GM12878 (cell line): ENCODE measurements around the gene PPP1CC. TPM values are rescaled to one million over a fixed set of nuclear protein-coding genes. Genes with fewer than 3 reads are reported as not detected.

Source experiments
- ATAC-seq: fragments of 200-7000 bp; cut with Tn5 transposase; 3 replicates; pipeline ENCODE4 v1.9.1; 2020; ENCODE audit warnings: mild to moderate bottlenecking, moderate library complexity
- BruUV-seq: library from RNA; stranded (reverse); fragments of 400-500 nt; replicated peaks from 2 replicates; lab custom pipeline; 2021; lab: Mats Ljungman, UMichigan
- CTCF ChIA-PET: fragments of 300-600 bp; sonication (Branson Sonifier 250); formaldehyde crosslinking; extraction: SDS; loops from one replicate; lab custom pipeline; 2021; ENCODE audit warnings: inconsistent platforms; lab: Yijun Ruan, JAX
- POLR2A ChIA-PET: fragments of 350-600 bp; formaldehyde crosslinking; extraction: SDS; loops from one replicate; lab custom pipeline; 2021; ENCODE audit warnings: inconsistent platforms; lab: Charles Lee
- RAD21 ChIA-PET: fragments of 300-600 bp; sonication (Branson Sonifier 250); formaldehyde crosslinking; loops from one replicate; lab custom pipeline; 2023; ENCODE audit warnings: antibody characterized with exemption; ENCODE audit not compliant: unreplicated experiment; lab: Charles Lee
- SMC1A ChIA-PET: fragments of 300-600 bp; sonication (Branson Sonifier 250); formaldehyde crosslinking; loops from one replicate; lab custom pipeline; 2023; ENCODE audit not compliant: unreplicated experiment, uncharacterized antibody; lab: Charles Lee
- DNase-seq: peaks from one replicate; pipeline ENCODE4 v3.0.0-alpha.2; 2011; ENCODE audit warnings: low read depth, low spot score
- FAIRE-seq: peaks from 3 replicates; lab custom pipeline; 2011; peaks lifted over from hg19 to GRCh38; lab: Jason Lieb, UNC
- H2AFZ ChIP-seq: 2 replicates; pipeline ENCODE4 v1.6.0; 2011; ENCODE audit warnings: low read depth, low read length, control low read depth; ENCODE audit not compliant: control insufficient read depth
- H3K27ac ChIP-seq: 2 replicates; pipeline ENCODE4 v1.5.1; 2011; ENCODE audit warnings: control low read depth; ENCODE audit not compliant: control insufficient read depth, insufficient read depth
- H3K27me3 ChIP-seq, 2 experiments: replicated peaks in 1 of 2; 2 replicates each; pipeline versions ENCODE4 v1.6.0 to v1.6.1; 2011; ENCODE audit warnings: low read length in 1 of 2; ENCODE audit not compliant: control insufficient read depth in 2 of 2, insufficient read depth in 2 of 2
- H3K36me3 ChIP-seq, 2 experiments: 2 replicates each; pipeline ENCODE4 v1.5.1; 2011; ENCODE audit warnings: low read length in 1 of 2; ENCODE audit not compliant: control insufficient read depth in 2 of 2, insufficient read depth in 2 of 2
- H3K4me1 ChIP-seq: 2 replicates; pipeline ENCODE4 v1.6.1; 2011; ENCODE audit warnings: mild to moderate bottlenecking, low read length, moderate library complexity, mixed read lengths; ENCODE audit not compliant: control insufficient read depth, insufficient read depth
- H3K4me2 ChIP-seq: 2 replicates; pipeline ENCODE4 v1.6.0; 2011; ENCODE audit warnings: control low read depth; ENCODE audit not compliant: control insufficient read depth, insufficient read depth
- H3K4me3 ChIP-seq: fragments of 200-600 bp; sonication (generic); 2 replicates; pipeline ENCODE4 v1.5.1; 2016
- H3K79me2 ChIP-seq: 2 replicates; pipeline ENCODE4 v1.6.0; 2011; ENCODE audit warnings: low read length; ENCODE audit not compliant: control insufficient read depth, insufficient read depth
- H3K9ac ChIP-seq: 2 replicates; pipeline ENCODE4 v1.8.0; 2011; ENCODE audit warnings: low read length, control low read depth, mixed read lengths; ENCODE audit not compliant: control insufficient read depth, insufficient read depth
- H3K9me3 ChIP-seq: replicated peaks from 3 replicates; pipeline ENCODE4 v1.5.1; 2011; ENCODE audit warnings: mild to moderate bottlenecking, low read length; ENCODE audit not compliant: control insufficient read depth, insufficient read depth
- H4K20me1 ChIP-seq: 2 replicates; pipeline ENCODE4 v1.6.0; 2011; ENCODE audit not compliant: control insufficient read depth, insufficient read depth
- BCL11A ChIP-seq: IDR thresholded peaks from 2 replicates; pipeline ENCODE4 v1.6.1; 2011; ENCODE audit warnings: low read depth, low read length
- DPF2 ChIP-seq: fragments of 450-650 bp; IDR thresholded peaks from 2 replicates; pipeline ENCODE4 v1.6.1; 2017; ENCODE audit warnings: mild to moderate bottlenecking
- EGR1 ChIP-seq, 2 experiments: IDR thresholded peaks; 1 replicate in 1 of 2; 2 replicates in 1 of 2; pipeline ENCODE4 v1.6.1; 2011 to 2012; ENCODE audit warnings: low read depth in 2 of 2, low read length in 2 of 2, borderline replicate concordance in 1 of 2, mild to moderate bottlenecking in 1 of 2, moderate library complexity in 1 of 2
- FOXM1 ChIP-seq: IDR thresholded peaks from 2 replicates; pipeline ENCODE4 v1.6.1; 2012; ENCODE audit warnings: low read depth, mild to moderate bottlenecking, inconsistent platforms, low read length, moderate library complexity
- LARP7 ChIP-seq: fragments of 450-650 bp; IDR thresholded peaks from 2 replicates; pipeline ENCODE4 v1.6.1; 2017; ENCODE audit warnings: mild to moderate bottlenecking
- NFIC ChIP-seq: IDR thresholded peaks from 2 replicates; pipeline ENCODE4 v1.6.1; 2012; ENCODE audit warnings: low read depth, mild to moderate bottlenecking, inconsistent platforms, low read length, moderate library complexity
- PAX8 ChIP-seq: fragments of 450-650 bp; IDR thresholded peaks from 2 replicates; pipeline ENCODE4 v1.6.1; 2017; ENCODE audit warnings: mild to moderate bottlenecking, moderate library complexity
- RAD51 ChIP-seq: fragments of 450-650 bp; IDR thresholded peaks from 2 replicates; pipeline ENCODE4 v1.6.1; 2016; ENCODE audit warnings: moderate library complexity, mild to moderate bottlenecking, inconsistent platforms
- SMARCA5 ChIP-seq: fragments of 450-650 bp; IDR thresholded peaks from 2 replicates; pipeline ENCODE4 v1.6.1; 2017; ENCODE audit warnings: mild to moderate bottlenecking
- SPI1 ChIP-seq: IDR thresholded peaks from 2 replicates; pipeline ENCODE4 v1.6.1; 2011; ENCODE audit warnings: low read depth, mild to moderate bottlenecking, low read length, moderate library complexity, borderline replicate concordance; ENCODE audit not compliant: insufficient read depth
- SREBF1 ChIP-seq: IDR thresholded peaks from 2 replicates; pipeline ENCODE4 v1.6.1; 2012; ENCODE audit warnings: mild to moderate bottlenecking, low read length
- ZNF622 ChIP-seq: fragments of 450-650 bp; IDR thresholded peaks from 2 replicates; pipeline ENCODE4 v1.6.1; 2017; ENCODE audit warnings: mild to moderate bottlenecking, inconsistent platforms
- WGBS: methylation state at CpG from one replicate; pipeline ENCODE4 v1.1.6; 2016; ENCODE audit warnings: low lambda C conversion rate; ENCODE audit not compliant: insufficient replicate concordance, insufficient coverage; ENCODE audit errors: missing lambda C conversion rate; 5-methylcytosine and 5-hydroxymethylcytosine counted together
- in situ Hi-C: fragments of 300-500 bp; cut with MboI; formaldehyde crosslinking; loops from 9 replicates; pipeline ENCODE4 v1.14.3; 2018; ENCODE audit warnings: mixed read lengths
- intact Hi-C: fragments of 100-400 bp; cut with micrococcal nuclease; formaldehyde crosslinking; loops from one replicate; pipeline ENCODE4 v1.14.2; 2022; ENCODE audit not compliant: unreplicated experiment
- polyA plus RNA-seq, 11 experiments: library from polyadenylated mRNA; depleted of rRNA in 4 of 11; unstranded in 6 of 11; stranded (reverse) in 5 of 11; fragments of >200 nt; fragmentation: Nextera tagmentation in 4 of 11; fragmentation: Illumina TruSeq in 1 of 11; extraction: Ambion mirVana in 4 of 11; extraction: Trizol in 1 of 11; gene quantifications; 1 replicate in 1 of 11; 2 replicates in 10 of 11; pipeline versions ENCODE4 v1.2.1 to v1.2.3, GENCODE V29; 2011 to 2016; ENCODE audit warnings: inconsistent platforms in 2 of 11, missing spikeins in 2 of 11, low read depth in 1 of 11
- total RNA-seq, 4 experiments: library from RNA; depleted of rRNA in 3 of 4; stranded (reverse); fragments of >200 nt in 3 of 4; fragmentation: Illumina TruSeq in 1 of 4; extraction: Trizol in 1 of 4; gene quantifications; 2 replicates each; pipeline versions ENCODE4 v1.2.1 to v1.2.3, GENCODE V29; 2013 to 2021
- TF ChIP-seq, protein P1 (sequence below): fragments of 450-650 bp; conservative IDR thresholded peaks from 2 replicates; pipeline ENCODE4 v1.6.1; 2017; ENCODE audit warnings: mild to moderate bottlenecking, moderate library complexity
- TF ChIP-seq, protein P2 (sequence below): IDR thresholded peaks from 2 replicates; pipeline ENCODE4 v1.6.1; 2011; ENCODE audit warnings: borderline replicate concordance, low read depth, mild to moderate bottlenecking, moderate library complexity, mixed read lengths, low read length; ENCODE audit not compliant: insufficient read depth; ENCODE audit errors: extremely low read length
- TF ChIP-seq, protein P3 (sequence below): fragments of 450-650 bp; formaldehyde crosslinking; IDR thresholded peaks from 2 replicates; pipeline ENCODE4 v1.4.0; 2020; ENCODE audit warnings: mild to moderate bottlenecking, moderate library complexity

PPP1CC gene
- total and polyA plus RNA-seq, 10 of the 15 experiments (the other 5 are each of a cell fraction or from before 2014, with no cell fraction given): 64.4 to 279 (median 157) TPM

DNA sequence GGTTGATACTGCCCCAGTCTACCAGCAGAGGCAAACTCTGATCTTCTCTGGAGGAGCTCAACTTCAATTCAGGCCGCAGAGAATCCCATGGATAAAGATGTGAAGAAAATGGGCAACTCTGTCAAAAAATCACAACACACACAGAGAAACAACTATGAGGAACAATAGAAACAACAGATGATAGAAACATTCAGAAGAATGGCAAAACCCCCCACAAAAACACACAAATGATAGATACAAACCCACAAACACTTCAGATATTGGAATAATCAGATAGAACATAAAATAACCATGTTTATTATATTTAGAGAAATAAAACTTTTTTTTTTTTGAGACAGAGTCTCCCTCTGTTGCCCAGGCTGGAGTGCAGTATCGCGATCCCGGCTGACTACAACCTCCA, 33.8 kb downstream of the PPP1CC start (continued):
- TF ChIP-seq BCL11A (no peak), SMARCA5 (no peak), PAX8 (no peak), EGR1 (IDR thresholded peaks at IDR 0.05; ENCODE audit: borderline replicate concordance in 1 of 2, low read depth in 2 of 2, low read length in 2 of 2) (no peak), FOXM1 (no peak), SPI1 (no peak)
- TF ChIP-seq, protein P1, sequence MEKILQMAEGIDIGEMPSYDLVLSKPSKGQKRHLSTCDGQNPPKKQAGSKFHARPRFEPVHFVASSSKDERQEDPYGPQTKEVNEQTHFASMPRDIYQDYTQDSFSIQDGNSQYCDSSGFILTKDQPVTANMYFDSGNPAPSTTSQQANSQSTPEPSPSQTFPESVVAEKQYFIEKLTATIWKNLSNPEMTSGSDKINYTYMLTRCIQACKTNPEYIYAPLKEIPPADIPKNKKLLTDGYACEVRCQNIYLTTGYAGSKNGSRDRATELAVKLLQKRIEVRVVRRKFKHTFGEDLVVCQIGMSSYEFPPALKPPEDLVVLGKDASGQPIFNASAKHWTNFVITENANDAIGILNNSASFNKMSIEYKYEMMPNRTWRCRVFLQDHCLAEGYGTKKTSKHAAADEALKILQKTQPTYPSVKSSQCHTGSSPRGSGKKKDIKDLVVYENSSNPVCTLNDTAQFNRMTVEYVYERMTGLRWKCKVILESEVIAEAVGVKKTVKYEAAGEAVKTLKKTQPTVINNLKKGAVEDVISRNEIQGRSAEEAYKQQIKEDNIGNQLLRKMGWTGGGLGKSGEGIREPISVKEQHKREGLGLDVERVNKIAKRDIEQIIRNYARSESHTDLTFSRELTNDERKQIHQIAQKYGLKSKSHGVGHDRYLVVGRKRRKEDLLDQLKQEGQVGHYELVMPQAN: no peak
- TF ChIP-seq, protein P2, sequence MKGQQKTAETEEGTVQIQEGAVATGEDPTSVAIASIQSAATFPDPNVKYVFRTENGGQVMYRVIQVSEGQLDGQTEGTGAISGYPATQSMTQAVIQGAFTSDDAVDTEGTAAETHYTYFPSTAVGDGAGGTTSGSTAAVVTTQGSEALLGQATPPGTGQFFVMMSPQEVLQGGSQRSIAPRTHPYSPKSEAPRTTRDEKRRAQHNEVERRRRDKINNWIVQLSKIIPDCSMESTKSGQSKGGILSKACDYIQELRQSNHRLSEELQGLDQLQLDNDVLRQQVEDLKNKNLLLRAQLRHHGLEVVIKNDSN: no peak
- TF ChIP-seq, all 136 proteins: peak for 0

DNA sequence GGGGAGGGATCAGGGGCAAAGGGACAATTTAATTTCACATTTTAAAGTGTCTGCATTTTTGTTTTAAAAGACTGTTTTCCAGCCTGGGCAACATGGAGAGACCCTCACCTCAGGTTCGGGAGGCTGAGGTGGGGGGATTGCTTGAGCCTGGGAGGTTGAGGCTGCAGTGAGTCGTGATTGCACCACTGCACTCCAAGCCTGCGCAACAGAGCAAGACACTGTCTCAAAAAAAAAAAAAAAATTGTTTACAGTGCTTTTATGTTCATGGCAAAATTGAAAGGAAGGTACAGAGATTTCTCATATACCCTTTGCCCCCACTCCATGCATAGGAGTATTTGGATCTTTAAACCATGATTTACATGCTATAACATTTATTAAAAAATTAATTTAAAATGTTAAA, 37.4 kb downstream of the PPP1CC start:
- ATAC-seq (no peak), DNase-seq (no peak), FAIRE-seq (no peak)
- Histone ChIP-seq H3K4me2 (no peak overlapping the region), H4K20me1 (no peaks in the 10 kb centered on the region), H2AFZ (no peak overlapping the region), H3K9me3 (no peaks in the 10 kb centered on the region), H3K9ac (no peak overlapping the region), H3K79me2 (no peaks in the 10 kb centered on the region), H3K4me1 (no peaks in the 10 kb centered on the region), H3K36me3 (no peaks in the 10 kb centered on the region), H3K27ac (no peak overlapping the region), H3K4me3 (no peak overlapping the region), H3K27me3 (no peaks in the 10 kb centered on the region)
- ChIA-PET SMC1A (interaction anchor here (0.7 to 1.9 kb wide), 23 partner anchors 8 to 256 kb away, joined by 3 to 24 read pairs (median 4); partner anchors contain the start of genes ARPC3 and CCDC63), RAD21 (interaction anchor here (0.7 to 2.8 kb wide), 11 partner anchors 22 to 182 kb away, joined by 3 to 36 read pairs (median 5); no protein-coding TSS in a partner anchor), POLR2A (interaction anchor here (0.5 to 1.5 kb wide), 2 partner anchors 21 to 62 kb away, joined by 3 to 5 read pairs; no protein-coding TSS in a partner anchor), CTCF (interaction anchor here (0.6 to 2.4 kb wide), 26 partner anchors 9 to 274 kb away, joined by 3 to 42 read pairs (median 4); partner anchors contain the start of gene CCDC63)
- in situ Hi-C loops: no loop called here
- intact Hi-C loops: no loop called here
- no TSS peak for BruUV-seq
- whole genome bisulfite sequencing: 58% methylated on average over 3 of the region's 3 CpGs
- TF ChIP-seq, protein P1: no peak
- TF ChIP-seq RAD51 (no peak), SREBF1 (no peak), NFIC (no peak), DPF2 (no peak), LARP7 (no peak), ZNF622 (no peak)
- TF ChIP-seq, protein P3, sequence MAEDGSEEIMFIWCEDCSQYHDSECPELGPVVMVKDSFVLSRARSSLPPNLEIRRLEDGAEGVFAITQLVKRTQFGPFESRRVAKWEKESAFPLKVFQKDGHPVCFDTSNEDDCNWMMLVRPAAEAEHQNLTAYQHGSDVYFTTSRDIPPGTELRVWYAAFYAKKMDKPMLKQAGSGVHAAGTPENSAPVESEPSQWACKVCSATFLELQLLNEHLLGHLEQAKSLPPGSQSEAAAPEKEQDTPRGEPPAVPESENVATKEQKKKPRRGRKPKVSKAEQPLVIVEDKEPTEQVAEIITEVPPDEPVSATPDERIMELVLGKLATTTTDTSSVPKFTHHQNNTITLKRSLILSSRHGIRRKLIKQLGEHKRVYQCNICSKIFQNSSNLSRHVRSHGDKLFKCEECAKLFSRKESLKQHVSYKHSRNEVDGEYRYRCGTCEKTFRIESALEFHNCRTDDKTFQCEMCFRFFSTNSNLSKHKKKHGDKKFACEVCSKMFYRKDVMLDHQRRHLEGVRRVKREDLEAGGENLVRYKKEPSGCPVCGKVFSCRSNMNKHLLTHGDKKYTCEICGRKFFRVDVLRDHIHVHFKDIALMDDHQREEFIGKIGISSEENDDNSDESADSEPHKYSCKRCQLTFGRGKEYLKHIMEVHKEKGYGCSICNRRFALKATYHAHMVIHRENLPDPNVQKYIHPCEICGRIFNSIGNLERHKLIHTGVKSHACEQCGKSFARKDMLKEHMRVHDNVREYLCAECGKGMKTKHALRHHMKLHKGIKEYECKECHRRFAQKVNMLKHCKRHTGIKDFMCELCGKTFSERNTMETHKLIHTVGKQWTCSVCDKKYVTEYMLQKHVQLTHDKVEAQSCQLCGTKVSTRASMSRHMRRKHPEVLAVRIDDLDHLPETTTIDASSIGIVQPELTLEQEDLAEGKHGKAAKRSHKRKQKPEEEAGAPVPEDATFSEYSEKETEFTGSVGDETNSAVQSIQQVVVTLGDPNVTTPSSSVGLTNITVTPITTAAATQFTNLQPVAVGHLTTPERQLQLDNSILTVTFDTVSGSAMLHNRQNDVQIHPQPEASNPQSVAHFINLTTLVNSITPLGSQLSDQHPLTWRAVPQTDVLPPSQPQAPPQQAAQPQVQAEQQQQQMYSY (CRISPR knock-in tag): no peak
